GM12878 (cell line): ENCODE data around the gene IQSEC2. TPM values are rescaled to one million over a fixed set of nuclear protein-coding genes. Genes with fewer than 3 reads are reported as not detected.
A peak's percentile ranks its signal among the peaks of the same experiment; 100 is the strongest.

Experiments
- ATAC-seq: fragments of 200-7000 bp; cut with Tn5 transposase; 3 replicates; pipeline ENCODE4 v1.9.1; 2020; ENCODE audit warnings: mild to moderate bottlenecking, moderate library complexity
- BruUV-seq: library from RNA; stranded (reverse); fragments of 400-500 nt; replicated peaks from 2 replicates; lab custom pipeline; 2021; lab: Mats Ljungman, UMichigan
- CTCF ChIA-PET: fragments of 300-600 bp; sonication (Branson Sonifier 250); formaldehyde crosslinking; extraction: SDS; loops from one replicate; lab custom pipeline; 2021; ENCODE audit warnings: inconsistent platforms; lab: Yijun Ruan, JAX
- POLR2A ChIA-PET: fragments of 350-600 bp; formaldehyde crosslinking; extraction: SDS; loops from one replicate; lab custom pipeline; 2021; ENCODE audit warnings: inconsistent platforms; lab: Charles Lee
- RAD21 ChIA-PET: fragments of 300-600 bp; sonication (Branson Sonifier 250); formaldehyde crosslinking; loops from one replicate; lab custom pipeline; 2023; ENCODE audit warnings: antibody characterized with exemption; ENCODE audit not compliant: unreplicated experiment; lab: Charles Lee
- SMC1A ChIA-PET: fragments of 300-600 bp; sonication (Branson Sonifier 250); formaldehyde crosslinking; loops from one replicate; lab custom pipeline; 2023; ENCODE audit not compliant: unreplicated experiment, uncharacterized antibody; lab: Charles Lee
- DNase-seq: peaks from one replicate; pipeline ENCODE4 v3.0.0-alpha.2; 2011; ENCODE audit warnings: low read depth, low spot score
- FAIRE-seq: peaks from 3 replicates; lab custom pipeline; 2011; peaks lifted over from hg19 to GRCh38; lab: Jason Lieb, UNC
- H2AFZ ChIP-seq: 2 replicates; pipeline ENCODE4 v1.6.0; 2011; ENCODE audit warnings: low read depth, low read length, control low read depth; ENCODE audit not compliant: control insufficient read depth
- H3K27ac ChIP-seq: 2 replicates; pipeline ENCODE4 v1.5.1; 2011; ENCODE audit warnings: control low read depth; ENCODE audit not compliant: control insufficient read depth, insufficient read depth
- H3K27me3 ChIP-seq, 2 experiments: replicated peaks in 1 of 2; 2 replicates each; pipeline versions ENCODE4 v1.6.0 to v1.6.1; 2011; ENCODE audit warnings: low read length in 1 of 2; ENCODE audit not compliant: control insufficient read depth in 2 of 2, insufficient read depth in 2 of 2
- H3K36me3 ChIP-seq, 2 experiments: 2 replicates each; pipeline ENCODE4 v1.5.1; 2011; ENCODE audit warnings: low read length in 1 of 2; ENCODE audit not compliant: control insufficient read depth in 2 of 2, insufficient read depth in 2 of 2
- H3K4me1 ChIP-seq: 2 replicates; pipeline ENCODE4 v1.6.1; 2011; ENCODE audit warnings: mild to moderate bottlenecking, low read length, moderate library complexity, mixed read lengths; ENCODE audit not compliant: control insufficient read depth, insufficient read depth
- H3K4me2 ChIP-seq: 2 replicates; pipeline ENCODE4 v1.6.0; 2011; ENCODE audit warnings: control low read depth; ENCODE audit not compliant: control insufficient read depth, insufficient read depth
- H3K4me3 ChIP-seq: fragments of 200-600 bp; sonication (generic); 2 replicates; pipeline ENCODE4 v1.5.1; 2016
- H3K79me2 ChIP-seq: 2 replicates; pipeline ENCODE4 v1.6.0; 2011; ENCODE audit warnings: low read length; ENCODE audit not compliant: control insufficient read depth, insufficient read depth
- H3K9ac ChIP-seq: 2 replicates; pipeline ENCODE4 v1.8.0; 2011; ENCODE audit warnings: low read length, control low read depth, mixed read lengths; ENCODE audit not compliant: control insufficient read depth, insufficient read depth
- H3K9me3 ChIP-seq: replicated peaks from 3 replicates; pipeline ENCODE4 v1.5.1; 2011; ENCODE audit warnings: mild to moderate bottlenecking, low read length; ENCODE audit not compliant: control insufficient read depth, insufficient read depth
- H4K20me1 ChIP-seq: 2 replicates; pipeline ENCODE4 v1.6.0; 2011; ENCODE audit not compliant: control insufficient read depth, insufficient read depth
- BHLHE40 ChIP-seq, 2 experiments: fragments of 450-650 bp in 1 of 2; IDR thresholded peaks; 2 replicates each; pipeline ENCODE4 v1.6.1; 2011 to 2017; ENCODE audit warnings: low read depth in 2 of 2, borderline replicate concordance in 1 of 2, improper control_type of control experiment in 1 of 2, low read length in 1 of 2, mild to moderate bottlenecking in 1 of 2
- SUZ12 ChIP-seq: fragments of 200-600 bp; sonication (generic); IDR thresholded peaks from one replicate; pipeline ENCODE4 v1.6.1; 2018; ENCODE audit warnings: antibody characterized with exemption, mild to moderate bottlenecking; ENCODE audit not compliant: unreplicated experiment
- WGBS: methylation state at CpG from one replicate; pipeline ENCODE4 v1.1.6; 2016; ENCODE audit warnings: low lambda C conversion rate; ENCODE audit not compliant: insufficient replicate concordance, insufficient coverage; ENCODE audit errors: missing lambda C conversion rate; 5-methylcytosine and 5-hydroxymethylcytosine counted together
- in situ Hi-C: fragments of 300-500 bp; cut with MboI; formaldehyde crosslinking; loops from 9 replicates; pipeline ENCODE4 v1.14.3; 2018; ENCODE audit warnings: mixed read lengths
- intact Hi-C: fragments of 100-400 bp; cut with micrococcal nuclease; formaldehyde crosslinking; loops from one replicate; pipeline ENCODE4 v1.14.2; 2022; ENCODE audit not compliant: unreplicated experiment
- polyA plus RNA-seq, 11 experiments: library from polyadenylated mRNA; depleted of rRNA in 4 of 11; unstranded in 6 of 11; stranded (reverse) in 5 of 11; fragments of >200 nt; fragmentation: Nextera tagmentation in 4 of 11; fragmentation: Illumina TruSeq in 1 of 11; extraction: Ambion mirVana in 4 of 11; extraction: Trizol in 1 of 11; gene quantifications; 1 replicate in 1 of 11; 2 replicates in 10 of 11; pipeline versions ENCODE4 v1.2.1 to v1.2.3, GENCODE V29; 2011 to 2016; ENCODE audit warnings: inconsistent platforms in 2 of 11, missing spikeins in 2 of 11, low read depth in 1 of 11
- total RNA-seq, 4 experiments: library from RNA; depleted of rRNA in 3 of 4; stranded (reverse); fragments of >200 nt in 3 of 4; fragmentation: Illumina TruSeq in 1 of 4; extraction: Trizol in 1 of 4; gene quantifications; 2 replicates each; pipeline versions ENCODE4 v1.2.1 to v1.2.3, GENCODE V29; 2013 to 2021

Gene IQSEC2
- total and polyA plus RNA-seq, 10 of the 15 experiments (the other 5 are each of a cell fraction or from before 2014, with no cell fraction given): 0.01 to 0.23 (median 0.04) TPM; not detected in 3

GRCh38 chrX:53320543-53321229 lies 39.3 kb upstream of the IQSEC2 start:
- no TSS peak for BruUV-seq
- SMC1A ChIA-PET: interaction anchor here (1.5 kb wide), 1 partner anchor 35 kb away, joined by 3 read pairs; no protein-coding TSS in a partner anchor
- Histone ChIP-seq H3K4me3 (no peak overlapping the region), H3K79me2 (no peaks in the 10 kb centered on the region), H3K36me3 (no peaks in the 10 kb centered on the region), H4K20me1 (no peaks in the 10 kb centered on the region), H3K9me3 (no peaks in the 10 kb centered on the region; the same call in 2 of the 3 replicates), H3K27ac (no peak overlapping the region), H3K4me2 (peak overlapping the region; percentile 22; the same call in 1 of the 2 replicates), H2AFZ (no peak overlapping the region), H3K9ac (no peak overlapping the region), H3K4me1 (no peaks in the 10 kb centered on the region), H3K27me3 (peaks cover 15 to 19% of the 10 kb centered on the region in 2 experiments)
- no peak for TF ChIP-seq BHLHE40 (IDR thresholded peaks at IDR 0.05; ENCODE audit: borderline replicate concordance in 1 of 2, low read depth in 2 of 2, low read length in 1 of 2)
- TF ChIP-seq SUZ12: peak; percentile 30
- intact Hi-C loops (no loop called here), in situ Hi-C loops (no loop called here)
- FAIRE-seq (no peak), DNase-seq (no peak), ATAC-seq (no peak)
- POLR2A ChIA-PET: no interaction called here
- RAD21 ChIA-PET: interaction anchor here (0.9 to 1.0 kb wide), 2 partner anchors 115 to 160 kb away, joined by 3 read pairs; no protein-coding TSS in a partner anchor
- 9% methylated on average over 40 of the region's 75 CpGs for WGBS
- CTCF ChIA-PET: no interaction called here
